A549 (cell line): Measurements from ENCODE around the gene NUDCD3. TPM values are rescaled to one million over a fixed set of nuclear protein-coding genes. Genes with fewer than 3 reads are reported as not detected.

Experiments used
- ATAC-seq, 2 experiments: fragments of 200-7000 bp in 1 of 2; fragments of >200 bp in 1 of 2; cut with Nextera tagmentation in 1 of 2; cut with Tn5 transposase in 1 of 2; 3 replicates each; pipeline versions ENCODE4 v1.8.0 to v1.9.1; 2018 to 2020; ENCODE audit warnings: mild to moderate bottlenecking in 1 of 2, moderate library complexity in 1 of 2
- CTCF ChIA-PET: fragments of 300-600 bp; sonication (Branson Sonifier 250); formaldehyde crosslinking; extraction: SDS; loops from one replicate; lab custom pipeline; 2021; ENCODE audit warnings: antibody characterized with exemption, inconsistent platforms; lab: Yijun Ruan, JAX
- POLR2A ChIA-PET: fragments of 350-600 bp; formaldehyde crosslinking; extraction: SDS; loops from one replicate; lab custom pipeline; 2021; ENCODE audit warnings: antibody characterized with exemption, inconsistent platforms; lab: Yijun Ruan, JAX
- DNase-seq, 2 experiments: peaks; one replicate each; pipeline versions ENCODE4 v3.0.0 to v3.0.0-alpha.2; 2011 to 2016; ENCODE audit warnings: low read depth in 1 of 2, low spot score in 1 of 2
- FAIRE-seq: peaks from 2 replicates; lab custom pipeline; 2011; peaks lifted over from hg19 to GRCh38; lab: Jason Lieb, UNC
- H3K27ac ChIP-seq, 2 experiments: fragments of >200 bp; sonication (Bioruptor Twin); formaldehyde crosslinking; 3 replicates each; pipeline ENCODE4 v1.5.1; 2016 to 2017
- H3K4me1 ChIP-seq: fragments of >200 bp; sonication (Bioruptor Twin); formaldehyde crosslinking; 3 replicates; pipeline ENCODE4 v1.6.1; 2016
- H3K4me2 ChIP-seq: fragments of >200 bp; sonication (Bioruptor Twin); formaldehyde crosslinking; 3 replicates; pipeline ENCODE4 v1.6.1; 2016
- H3K4me3 ChIP-seq: fragments of >200 bp; sonication (Bioruptor Twin); formaldehyde crosslinking; 3 replicates; pipeline ENCODE4 v1.5.1; 2016
- H3K9me3 ChIP-seq: fragments of >200 bp; sonication (Bioruptor Twin); formaldehyde crosslinking; 3 replicates; pipeline ENCODE4 v1.6.1; 2016
- BHLHE40 ChIP-seq: IDR thresholded peaks from 2 replicates; pipeline ENCODE4 v1.6.1; 2012; ENCODE audit warnings: low read depth, low read length, inconsistent platforms
- CBX2 ChIP-seq: fragments of 200-600 bp; sonication (generic); IDR thresholded peaks from 2 replicates; pipeline ENCODE4 v1.6.1; 2016; ENCODE audit warnings: low read depth, mild to moderate bottlenecking, borderline replicate concordance
- CBX8 ChIP-seq: fragments of 200-600 bp; sonication (generic); IDR thresholded peaks from 2 replicates; pipeline ENCODE4 v1.6.1; 2016
- CEBPB ChIP-seq, 2 experiments: fragments of >200 bp in 1 of 2; sonication (Bioruptor Twin) in 1 of 2; formaldehyde crosslinking in 1 of 2; IDR thresholded peaks; 2 replicates each; pipeline ENCODE4 v1.6.1; 2012 to 2016
- CHD2 ChIP-seq: fragments of 150-350 bp; IDR thresholded peaks from 2 replicates; pipeline ENCODE4 v1.6.1; 2014; ENCODE audit warnings: low read length; ENCODE audit not compliant: partially characterized antibody
- CHD4 ChIP-seq: fragments of 200-600 bp; sonication (generic); IDR thresholded peaks from 2 replicates; pipeline ENCODE4 v1.6.1; 2016; ENCODE audit warnings: antibody characterized with exemption, mild to moderate bottlenecking, borderline replicate concordance
- CTCF ChIP-seq: fragments of >200 bp; sonication (Bioruptor Twin); formaldehyde crosslinking; IDR thresholded peaks from 3 replicates; pipeline ENCODE4 v1.5.1; 2016
- E2F6 ChIP-seq: IDR thresholded peaks from 2 replicates; pipeline ENCODE4 v1.6.1; 2012; ENCODE audit warnings: low read depth, borderline replicate concordance
- ELK1 ChIP-seq: fragments of 150-350 bp; IDR thresholded peaks from 2 replicates; pipeline ENCODE4 v1.6.1; 2014; ENCODE audit warnings: low read depth, mild to moderate bottlenecking, low read length
- EP300 ChIP-seq, 2 experiments: fragments of >200 bp; sonication (Bioruptor Twin); formaldehyde crosslinking; IDR thresholded peaks; 2 replicates in 1 of 2; 3 replicates in 1 of 2; pipeline ENCODE4 v1.6.1; 2016 to 2017
- FOSL2 ChIP-seq, 2 experiments: fragments of 450-650 bp in 1 of 2; fragments of >200 bp in 1 of 2; sonication (Bioruptor Twin) in 1 of 2; formaldehyde crosslinking; IDR thresholded peaks; 2 replicates each; pipeline versions ENCODE4 v1.5.0 to v1.6.1; 2016 to 2020; ENCODE audit warnings: mild to moderate bottlenecking in 1 of 2, moderate library complexity in 1 of 2
- HDAC2 ChIP-seq: fragments of 200-600 bp; sonication (generic); IDR thresholded peaks from 2 replicates; pipeline ENCODE4 v1.6.1; 2016
- JUN ChIP-seq, 2 experiments: fragments of >200 bp; sonication (Bioruptor Twin); formaldehyde crosslinking; IDR thresholded peaks; 2 replicates in 1 of 2; 3 replicates in 1 of 2; pipeline ENCODE4 v1.6.1; 2016 to 2017
- JUNB ChIP-seq: fragments of >200 bp; sonication (Bioruptor Twin); formaldehyde crosslinking; IDR thresholded peaks from 2 replicates; pipeline ENCODE4 v1.6.1; 2016
- KDM5A ChIP-seq: fragments of 200-600 bp; sonication (generic); IDR thresholded peaks from 2 replicates; pipeline ENCODE4 v1.6.1; 2016; ENCODE audit warnings: antibody characterized with exemption, mild to moderate bottlenecking
- MAFK ChIP-seq: fragments of 450-650 bp; IDR thresholded peaks from 2 replicates; pipeline ENCODE4 v1.6.1; 2014; ENCODE audit not compliant: partially characterized antibody
- MAX ChIP-seq: IDR thresholded peaks from 2 replicates; pipeline ENCODE4 v1.6.1; 2012
- MYC ChIP-seq: IDR thresholded peaks from 2 replicates; pipeline ENCODE4 v1.6.1; 2012; ENCODE audit warnings: mild to moderate bottlenecking, inconsistent platforms, low read length, improper control_type of control experiment, borderline replicate concordance
- NFE2L2 ChIP-seq: fragments of 150-350 bp; conservative IDR thresholded peaks from 2 replicates; pipeline ENCODE4 v1.6.1; 2014; ENCODE audit warnings: low read length
- NPAS2 ChIP-seq: fragments of 250-450 bp; sonication (Bioruptor Pico); IDR thresholded peaks from 2 replicates; pipeline ENCODE4 v1.8.0; 2022; ENCODE audit warnings: mild to moderate bottlenecking, moderate library complexity, borderline replicate concordance
- NR3C1 ChIP-seq: fragments of >200 bp; sonication (Bioruptor Twin); formaldehyde crosslinking; IDR thresholded peaks from 3 replicates; pipeline ENCODE4 v1.6.1; 2017
- PBX3 ChIP-seq: IDR thresholded peaks from 2 replicates; pipeline ENCODE4 v1.6.1; 2012
- POLR2A ChIP-seq: IDR thresholded peaks from 2 replicates; pipeline ENCODE4 v1.6.1; 2012; ENCODE audit warnings: mild to moderate bottlenecking, low read length
- RARB ChIP-seq: fragments of 250-450 bp; sonication (Bioruptor Pico); IDR thresholded peaks from 2 replicates; pipeline ENCODE4 v1.8.0; 2021; ENCODE audit warnings: mild to moderate bottlenecking, moderate library complexity
- TFCP2L1 ChIP-seq: fragments of 250-450 bp; sonication (Bioruptor Pico); IDR thresholded peaks from 2 replicates; pipeline ENCODE4 v1.5.0; 2021; ENCODE audit warnings: mild to moderate bottlenecking
- TP53 ChIP-seq: fragments of 250-450 bp; sonication (Bioruptor Pico); IDR thresholded peaks from 2 replicates; pipeline ENCODE4 v1.5.0; 2021; ENCODE audit warnings: mild to moderate bottlenecking, moderate library complexity
- USF2 ChIP-seq: fragments of 450-650 bp; IDR thresholded peaks from 2 replicates; pipeline ENCODE4 v1.6.1; 2014; ENCODE audit warnings: antibody characterized with exemption
- ZC3H11A ChIP-seq: fragments of 450-650 bp; IDR thresholded peaks from 2 replicates; pipeline ENCODE4 v1.6.1; 2014; ENCODE audit warnings: antibody characterized with exemption, mild to moderate bottlenecking
- WGBS: methylation state at CpG from one replicate; pipeline ENCODE4 v1.1.6; 2017; ENCODE audit errors: missing lambda C conversion rate; 5-methylcytosine and 5-hydroxymethylcytosine counted together
- polyA plus RNA-seq, 4 experiments: library from polyadenylated mRNA; depleted of rRNA in 3 of 4; stranded (reverse); fragments of >200 nt; fragmentation: RNase III in 1 of 4; extraction: RNeasy Plus Mini Kit Qiagen cat#74134 plus additional on column Dnase treatment in 1 of 4; gene quantifications; 2 replicates in 3 of 4; 3 replicates in 1 of 4; pipeline ENCODE4 v1.2.3, GENCODE V29; 2011 to 2017

The NUDCD3 gene
- polyA plus RNA-seq, 2 of the 4 experiments (the other 2 are of a cell fraction), result 44.3 to 66.3 TPM

GRCh38 chr7:44373418-44373740, 117.1 kb downstream of the NUDCD3 start:
- WGBS, result 72% methylated on average over 2 of the region's 2 CpGs
- DNase-seq, result no peak
- ATAC-seq, result peak; percentile 9; a peak in 2 of 6 replicates
- no peak for FAIRE-seq
- Histone ChIP-seq H3K4me1 (peaks cover 30% of the 10 kb centered on the region), H3K4me2 (peak overlapping the region; percentile 55), H3K4me3 (no peak overlapping the region), H3K27ac (peak overlapping the region; percentile 55 to 77), H3K9me3 (0 out of 3 replicates have a peak, but pooled peaks cover 4% of the 10 kb centered on the region)
- CTCF ChIA-PET, result interaction anchor here (0.7 to 1.1 kb wide), 3 partner anchors 13 to 84 kb away, joined by 3 read pairs; no protein-coding TSS in a partner anchor
- POLR2A ChIA-PET, result no interaction called here
- TF ChIP-seq MYC, result no peak
- no peak for TF ChIP-seq CEBPB (IDR thresholded peaks at IDR 0.05)
- no peak for TF ChIP-seq NFE2L2
- TF ChIP-seq MAFK, result no peak
- no peak for TF ChIP-seq EP300 (IDR thresholded peaks at IDR 0.05)
- TF ChIP-seq MAX, result no peak
- no peak for TF ChIP-seq JUN (IDR thresholded peaks at IDR 0.05)
- no peak for TF ChIP-seq KDM5A
- TF ChIP-seq ELK1, result no peak
- no peak for TF ChIP-seq ZC3H11A

- H3K4me2 ChIP-seq, result peak overlapping the region; percentile 55
- peak in 1 of 2 experiments; percentile 38 for DNase-seq
- H3K4me3 ChIP-seq, result no peak overlapping the region
- H3K27ac ChIP-seq, result peak overlapping the region; percentile 55 to 77
- no peak for TF ChIP-seq NPAS2 (CRISPR knock-in tag)
- TF ChIP-seq TFCP2L1 (CRISPR knock-in tag), result no peak
- no peak for TF ChIP-seq USF2
- no peak for TF ChIP-seq CBX8
- TF ChIP-seq HDAC2, result no peak
- TF ChIP-seq FOSL2 (IDR thresholded peaks at IDR 0.05), result peak; percentile 49; the same call in 1 of the 2 replicates
- TF ChIP-seq FOSL2 (CRISPR knock-in tag; IDR thresholded peaks at IDR 0.05), result no peak; the same call in 1 of the 2 replicates
- no peak for TF ChIP-seq CHD4
- TF ChIP-seq E2F6, result no peak
- no peak for TF ChIP-seq ZC3H11A
- TF ChIP-seq RARB (CRISPR knock-in tag), result no peak
- TF ChIP-seq POLR2A, result no peak
- no peak for TF ChIP-seq TP53 (CRISPR knock-in tag)
- TF ChIP-seq CTCF, result no peak
- no peak for TF ChIP-seq CBX2
- no peak for TF ChIP-seq BHLHE40
- peak; percentile 67; the same call in 1 of the 2 replicates for TF ChIP-seq JUNB
- TF ChIP-seq CHD2, result no peak
- TF ChIP-seq KDM5A, result no peak
- no peak for TF ChIP-seq NFE2L2
- TF ChIP-seq CEBPB (IDR thresholded peaks at IDR 0.05), result 0 out of 4 replicates have a peak, but pooled peaks have one; percentile 21 to 43
- no peak for TF ChIP-seq PBX3
- TF ChIP-seq NR3C1, result no peak
- TF ChIP-seq, all 56 proteins: peak for 3
- POLR2A ChIA-PET, result no interaction called here
- WGBS, result 18% methylated on average over 5 of the region's 5 CpGs
- FAIRE-seq (peak; percentile 46), ATAC-seq (peak; percentile 6 to 21; a peak in 3 of 6 replicates)
- CTCF ChIA-PET, result interaction anchor here (1.0 kb wide), 1 partner anchor 12 kb away, joined by 3 read pairs; no protein-coding TSS in a partner anchor
- Histone ChIP-seq H3K9me3 (0 out of 3 replicates have a peak, but pooled peaks cover 4% of the 10 kb centered on the region), H3K4me1 (peaks cover 29% of the 10 kb centered on the region)
Measured at GRCh38 chr7:44372560-44373417, 117.7 kb downstream of the NUDCD3 start.
